Mesenchymal stem cell (in vitro differentiated cells and primary cell): ENCODE results near the gene KLHL17.
"Not testable (repeated sequence)": the region's sequence is repeated elsewhere in the genome, so short reads cannot be mapped to it uniquely, and the experiment has no call there.

Experiments used
- DNase-seq: peaks from one replicate; pipeline ENCODE4 v3.0.0-alpha.2; 2013
- H2AFZ ChIP-seq: one replicate; pipeline ENCODE4 v1.6.1; 2013; ENCODE audit warnings: low read depth, mild to moderate bottlenecking, control low read depth, inconsistent platforms, low read length, moderate library complexity
- H2AK5ac ChIP-seq: 2 replicates; pipeline ENCODE4 v1.6.1; 2013; ENCODE audit warnings: low read length, moderate library complexity, mild to moderate bottlenecking, inconsistent platforms; ENCODE audit not compliant: severe bottlenecking
- H2BK120ac ChIP-seq: one replicate; pipeline ENCODE4 v1.6.1; 2013; ENCODE audit warnings: low read depth, mild to moderate bottlenecking, inconsistent platforms, low read length, moderate library complexity
- H2BK12ac ChIP-seq, 2 experiments: one replicate each; pipeline ENCODE4 v1.6.1; 2013; ENCODE audit warnings: inconsistent platforms in 2 of 2, low read length in 2 of 2, mild to moderate bottlenecking in 2 of 2, moderate library complexity in 2 of 2, control low read depth in 1 of 2
- H2BK15ac ChIP-seq: one replicate; pipeline ENCODE4 v1.6.1; 2013; ENCODE audit warnings: mild to moderate bottlenecking, low read depth, inconsistent platforms; ENCODE audit not compliant: poor library complexity, severe bottlenecking
- H2BK5ac ChIP-seq: 2 replicates; pipeline ENCODE4 v1.6.1; 2013; ENCODE audit warnings: low read depth, mild to moderate bottlenecking, low read length, control low read depth, inconsistent platforms; ENCODE audit not compliant: poor library complexity, severe bottlenecking
- H3K14ac ChIP-seq, 2 experiments: one replicate each; pipeline ENCODE4 v1.6.1; 2013; ENCODE audit warnings: inconsistent platforms in 2 of 2, low read length in 2 of 2, control low read depth in 1 of 2, mild to moderate bottlenecking in 1 of 2, moderate library complexity in 1 of 2
- H3K18ac ChIP-seq, 2 experiments: one replicate each; pipeline ENCODE4 v1.6.1; 2013; ENCODE audit warnings: inconsistent platforms in 2 of 2, low read length in 2 of 2, control low read depth in 1 of 2, low read depth in 1 of 2, mild to moderate bottlenecking in 1 of 2
- H3K23ac ChIP-seq, 2 experiments: one replicate each; pipeline ENCODE4 v1.6.1; 2013; ENCODE audit warnings: inconsistent platforms in 2 of 2, low read length in 2 of 2, mild to moderate bottlenecking in 2 of 2, moderate library complexity in 2 of 2, control low read depth in 1 of 2
- H3K27ac ChIP-seq: 2 replicates; pipeline ENCODE4 v1.5.1; 2013; ENCODE audit warnings: mild to moderate bottlenecking, moderate library complexity, low read length, control low read depth, inconsistent platforms; ENCODE audit not compliant: poor library complexity, severe bottlenecking
- H3K27me3 ChIP-seq, 2 experiments: 2 replicates each; pipeline versions ENCODE4 v1.6.1 to v1.7.0; 2013; ENCODE audit warnings: low read length in 2 of 2, mild to moderate bottlenecking in 2 of 2, moderate library complexity in 2 of 2, control low read depth in 1 of 2, inconsistent platforms in 1 of 2; ENCODE audit not compliant: control insufficient read depth in 1 of 2, insufficient read depth in 1 of 2
- H3K36me3 ChIP-seq, 2 experiments: 2 replicates each; pipeline versions ENCODE4 v1.6.1 to v1.7.0; 2013; ENCODE audit warnings: low read length in 2 of 2, control low read depth in 1 of 2, inconsistent platforms in 1 of 2, low read depth in 1 of 2, mild to moderate bottlenecking in 1 of 2; ENCODE audit not compliant: insufficient read depth in 2 of 2, control insufficient read depth in 1 of 2
- H3K4ac ChIP-seq, 2 experiments: one replicate each; pipeline ENCODE4 v1.6.1; 2013; ENCODE audit warnings: inconsistent platforms in 2 of 2, low read length in 2 of 2, mild to moderate bottlenecking in 2 of 2, moderate library complexity in 2 of 2, control low read depth in 1 of 2, low read depth in 1 of 2
- H3K4me1 ChIP-seq: 2 replicates; pipeline ENCODE4 v1.6.1; 2013; ENCODE audit warnings: low read depth, low read length, control low read depth; ENCODE audit not compliant: control insufficient read depth, insufficient read depth
- H3K4me2 ChIP-seq: 2 replicates; pipeline ENCODE4 v1.6.1; 2013; ENCODE audit warnings: low read length, mild to moderate bottlenecking, inconsistent platforms; ENCODE audit not compliant: poor library complexity, severe bottlenecking
- H3K4me3 ChIP-seq, 2 experiments: 2 replicates each; pipeline versions ENCODE4 v1.5.1 to v1.7.0; 2013; ENCODE audit warnings: low read length in 2 of 2, mild to moderate bottlenecking in 2 of 2, control low read depth in 1 of 2, low read depth in 1 of 2; ENCODE audit not compliant: insufficient read depth in 1 of 2
- H3K79me1 ChIP-seq: replicated peaks from 2 replicates; pipeline ENCODE4 v1.6.1; 2013; ENCODE audit warnings: mild to moderate bottlenecking, control low read depth, low read length, inconsistent platforms; ENCODE audit not compliant: poor library complexity, severe bottlenecking
- H3K9ac ChIP-seq: 2 replicates; pipeline ENCODE4 v1.7.0; 2013; ENCODE audit warnings: mild to moderate bottlenecking, low read length, moderate library complexity
- H3K9me3 ChIP-seq: 2 replicates; pipeline ENCODE4 v1.7.0; 2013; ENCODE audit warnings: mild to moderate bottlenecking, low read length; ENCODE audit not compliant: control insufficient read depth
- H4K8ac ChIP-seq: one replicate; pipeline ENCODE4 v1.6.1; 2013; ENCODE audit warnings: inconsistent platforms, mild to moderate bottlenecking, low read length, moderate library complexity
- H4K91ac ChIP-seq: one replicate; pipeline ENCODE4 v1.6.1; 2013; ENCODE audit warnings: mild to moderate bottlenecking, low read length, inconsistent platforms
- WGBS: methylation state at CpG from one replicate; pipeline ENCODE4 v1.1.7; 2013; ENCODE audit warnings: mixed read lengths; 5-methylcytosine and 5-hydroxymethylcytosine counted together

Gene KLHL17

GRCh38 chr1:983798-984475, 23.6 kb downstream of the KLHL17 start:
- Histone ChIP-seq H3K4me3 (no peak overlapping the region), H3K4ac (no peak overlapping the region), H2BK120ac (no peak overlapping the region), H3K27ac (no peak overlapping the region), H2AK5ac (no peak overlapping the region), H3K4me1 (peaks cover 9% of the 10 kb centered on the region), H2BK12ac (no peak overlapping the region), H2AFZ (no peak overlapping the region), H3K14ac (no peak overlapping the region), H3K4me2 (peak overlapping the region; percentile 57), H3K18ac (no peak overlapping the region), H2BK15ac (no peak overlapping the region), H3K9ac (no peak overlapping the region), H3K27me3 (peaks cover 22 to 74% of the 10 kb centered on the region in 2 experiments), H3K79me1 (no peaks in the 10 kb centered on the region), H2BK5ac (no peak overlapping the region), H4K8ac (peak overlapping the region; percentile 67), H3K23ac (no peak overlapping the region), H3K36me3 (no peaks in the 10 kb centered on the region), H3K9me3 (no peaks in the 10 kb centered on the region), H4K91ac (no peak overlapping the region)
- DNase-seq, result peak; percentile 42
- WGBS, result 18% methylated on average over 29 of the region's 29 CpGs

- no peaks in the 10 kb centered on the region for H3K9me3 ChIP-seq
- H3K79me1 ChIP-seq, result no peaks in the 10 kb centered on the region
- no peak overlapping the region for H3K27ac ChIP-seq
- peaks cover 9% of the 10 kb centered on the region for H3K4me1 ChIP-seq
- no peak overlapping the region for H4K91ac ChIP-seq
- no peak overlapping the region for H2AFZ ChIP-seq
- H3K27me3 ChIP-seq, result peaks cover 22 to 76% of the 10 kb centered on the region in 2 experiments
- no peak overlapping the region for H3K23ac ChIP-seq
- no peak overlapping the region for H3K14ac ChIP-seq
- DNase-seq, result no peak
- no peak overlapping the region for H2BK5ac ChIP-seq
- H4K8ac ChIP-seq, result no peak overlapping the region
- no peaks in the 10 kb centered on the region for H3K36me3 ChIP-seq
- no peak overlapping the region for H2BK15ac ChIP-seq
- 66% methylated on average over 6 of the region's 12 CpGs for WGBS
- H3K18ac ChIP-seq, result no peak overlapping the region
- H3K4me3 ChIP-seq, result no peak overlapping the region
- no peak overlapping the region for H2BK120ac ChIP-seq
- no peak overlapping the region for H3K9ac ChIP-seq
- H3K4me2 ChIP-seq, result peak overlapping the region; percentile 57
- no peak overlapping the region for H2BK12ac ChIP-seq
- H3K4ac ChIP-seq, result no peak overlapping the region
- no peak overlapping the region for H2AK5ac ChIP-seq
Observed at GRCh38 chr1:984476-984814, 24.1 kb downstream of the KLHL17 start.

GRCh38 chr1:985126-985525, 24.7 kb downstream of the KLHL17 start:
- 89% methylated on average over 13 of the region's 13 CpGs for WGBS
- no peak overlapping the region for H3K9ac ChIP-seq
- H3K23ac ChIP-seq, result no peak overlapping the region
- no peak overlapping the region for H3K4ac ChIP-seq
- H3K14ac ChIP-seq, result no peak overlapping the region
- peaks cover 22 to 71% of the 10 kb centered on the region in 2 experiments for H3K27me3 ChIP-seq
- H3K27ac ChIP-seq, result no peak overlapping the region
- H2BK120ac ChIP-seq, result no peak overlapping the region
- H4K91ac ChIP-seq, result no peak overlapping the region
- H3K9me3 ChIP-seq, result no peaks in the 10 kb centered on the region
- H3K79me1 ChIP-seq, result no peaks in the 10 kb centered on the region
- no peaks in the 10 kb centered on the region for H3K36me3 ChIP-seq
- H3K4me1 ChIP-seq, result peaks cover 9% of the 10 kb centered on the region
- no peak overlapping the region for H2BK12ac ChIP-seq
- DNase-seq, result no peak
- no peak overlapping the region for H3K4me2 ChIP-seq
- H3K18ac ChIP-seq, result no peak overlapping the region
- no peak overlapping the region for H2AK5ac ChIP-seq
- H4K8ac ChIP-seq, result no peak overlapping the region
- no peak overlapping the region for H2AFZ ChIP-seq
- H2BK5ac ChIP-seq, result no peak overlapping the region
- H3K4me3 ChIP-seq, result no peak overlapping the region
- no peak overlapping the region for H2BK15ac ChIP-seq

GRCh38 chr1:988061-988460, 27.7 kb downstream of the KLHL17 start:
- not testable (repeated sequence) for H3K9me3 ChIP-seq, DNase-seq, H3K4me1 ChIP-seq, H2AFZ ChIP-seq, H3K23ac ChIP-seq, H2BK120ac ChIP-seq, H3K14ac ChIP-seq, H3K27ac ChIP-seq, H2BK5ac ChIP-seq, H2BK15ac ChIP-seq, H3K4ac ChIP-seq, H3K9ac ChIP-seq, H3K4me3 ChIP-seq, H3K36me3 ChIP-seq, H2AK5ac ChIP-seq, H3K18ac ChIP-seq, H4K91ac ChIP-seq, H4K8ac ChIP-seq, H2BK12ac ChIP-seq, H3K4me2 ChIP-seq, H3K79me1 ChIP-seq
- WGBS, result 92% methylated on average over 4 of the region's 5 CpGs
- H3K27me3 ChIP-seq, result peaks cover 12 to 42% of the 10 kb centered on the region in 2 experiments
